Endothelial cell of umbilical vein (primary cell): ENCODE data around the gene KATNB1. TPM values are rescaled to one million over a fixed set of nuclear protein-coding genes. Genes with fewer than 3 reads are reported as not detected.

Source experiments
- BruUV-seq: library from RNA; stranded (reverse); fragments of 400-500 nt; replicated peaks from 2 replicates; lab custom pipeline; 2021; lab: Mats Ljungman, UMichigan
- CTCF ChIA-PET: fragments of 300-600, 350-600 bp; sonication (Branson Sonifier 250); formaldehyde crosslinking; loops from one replicate; lab custom pipeline; 2021; ENCODE audit warnings: antibody characterized with exemption, inconsistent platforms; lab: Charles Lee
- POLR2A ChIA-PET: fragments of 300-600, 350-600 bp; sonication (Branson Sonifier 250); formaldehyde crosslinking; loops from one replicate; lab custom pipeline; 2021; ENCODE audit warnings: antibody characterized with exemption, inconsistent platforms; lab: Charles Lee
- DNase-seq: peaks from one replicate; pipeline ENCODE4 v3.0.0-alpha.2; 2011; ENCODE audit warnings: low read depth, low spot score
- FAIRE-seq: peaks from 2 replicates; lab custom pipeline; 2011; peaks lifted over from hg19 to GRCh38; lab: Jason Lieb, UNC
- H2AFZ ChIP-seq: 2 replicates; pipeline ENCODE4 v1.6.0; 2012; ENCODE audit warnings: low read depth, low read length, control low read depth, inconsistent platforms
- H3K27ac ChIP-seq: 2 replicates; pipeline ENCODE4 v1.5.1; 2011; ENCODE audit warnings: low read depth, mild to moderate bottlenecking, control low read depth, low read length, moderate library complexity; ENCODE audit not compliant: insufficient read depth
- H3K27me3 ChIP-seq, 2 experiments: 2 replicates each; pipeline versions ENCODE4 v1.6.0 to v1.6.1; 2011; ENCODE audit warnings: low read length in 2 of 2, mixed read lengths in 1 of 2; ENCODE audit not compliant: control insufficient read depth in 2 of 2, insufficient read depth in 2 of 2
- H3K36me3 ChIP-seq, 2 experiments: 2 replicates in 1 of 2; 3 replicates in 1 of 2; pipeline ENCODE4 v1.5.1; 2011; ENCODE audit warnings: low read length in 2 of 2, mild to moderate bottlenecking in 1 of 2, moderate library complexity in 1 of 2; ENCODE audit not compliant: control insufficient read depth in 2 of 2, insufficient read depth in 2 of 2; ENCODE audit errors: extremely low read depth in 1 of 2
- H3K4me1 ChIP-seq: 3 replicates; pipeline ENCODE4 v1.5.1; 2011; ENCODE audit warnings: mild to moderate bottlenecking, low read length; ENCODE audit not compliant: control insufficient read depth, insufficient read depth; ENCODE audit errors: extremely low read depth
- H3K4me2 ChIP-seq: 2 replicates; pipeline ENCODE4 v1.6.1; 2011; ENCODE audit warnings: low read length, control low read depth, mixed read lengths; ENCODE audit not compliant: insufficient read depth
- H3K4me3 ChIP-seq, 3 experiments: fragments of 200-600 bp in 1 of 3; sonication (generic), shearing (Covaris generic) in 1 of 3; replicated peaks in 1 of 3; 2 replicates each; pipeline ENCODE4 v1.5.1; 2011 to 2016; ENCODE audit warnings: control low read depth in 3 of 3, low read length in 3 of 3, mild to moderate bottlenecking in 2 of 3, inconsistent platforms in 1 of 3, low read depth in 1 of 3, moderate library complexity in 1 of 3; ENCODE audit not compliant: insufficient read depth in 1 of 3
- H3K79me2 ChIP-seq: 2 replicates; pipeline ENCODE4 v1.6.0; 2012; ENCODE audit warnings: low read length, inconsistent platforms; ENCODE audit not compliant: control insufficient read depth, insufficient read depth
- H3K9ac ChIP-seq: replicated peaks from 2 replicates; pipeline ENCODE3; 2011; ENCODE audit warnings: low read length, control low read depth; ENCODE audit not compliant: insufficient read depth; ENCODE audit errors: extremely low read depth
- H3K9me1 ChIP-seq: replicated peaks from 3 replicates; pipeline ENCODE4 v1.6.0; 2011; ENCODE audit warnings: mild to moderate bottlenecking, low read length; ENCODE audit not compliant: control insufficient read depth, insufficient read depth; ENCODE audit errors: extremely low read depth
- H3K9me3 ChIP-seq: replicated peaks from 2 replicates; pipeline ENCODE4 v1.5.1; 2012; ENCODE audit warnings: low read length, inconsistent platforms; ENCODE audit not compliant: control insufficient read depth, insufficient read depth
- H4K20me1 ChIP-seq: replicated peaks from 2 replicates; pipeline ENCODE3; 2011; ENCODE audit warnings: mild to moderate bottlenecking, low read length; ENCODE audit not compliant: control insufficient read depth, insufficient read depth; ENCODE audit errors: extremely low read depth
- EZH2 ChIP-seq: IDR thresholded peaks from 2 replicates; pipeline ENCODE4 v1.6.1; 2012; ENCODE audit warnings: borderline replicate concordance, low read depth, mild to moderate bottlenecking, moderate library complexity, low read length, inconsistent platforms; ENCODE audit not compliant: severe bottlenecking
- FOS ChIP-seq: IDR thresholded peaks from 2 replicates; pipeline ENCODE4 v1.6.1; 2011; ENCODE audit warnings: mild to moderate bottlenecking, low read length, moderate library complexity, borderline replicate concordance; ENCODE audit not compliant: insufficient read depth
- GATA2 ChIP-seq: IDR thresholded peaks from 2 replicates; pipeline ENCODE4 v1.7.0; 2011; ENCODE audit warnings: low read depth, mild to moderate bottlenecking, moderate library complexity, mixed read lengths, low read length; ENCODE audit not compliant: insufficient read length, insufficient read depth
- JUN ChIP-seq: IDR thresholded peaks from 2 replicates; pipeline ENCODE4 v1.6.1; 2011; ENCODE audit warnings: borderline replicate concordance, low read depth; ENCODE audit not compliant: insufficient read length, insufficient read depth
- MAX ChIP-seq: IDR thresholded peaks from 2 replicates; pipeline ENCODE4 v1.6.1; 2011; ENCODE audit not compliant: insufficient read depth, insufficient read length
- MYC ChIP-seq: IDR thresholded peaks from one replicate; pipeline ENCODE4 v1.6.1; 2011; ENCODE audit warnings: mild to moderate bottlenecking, low read depth, low read length
- POLR2A ChIP-seq: IDR thresholded peaks from 2 replicates; pipeline ENCODE4 v1.6.1; 2012; ENCODE audit warnings: low read depth, mild to moderate bottlenecking, control low read depth, low read length
- POLR2AphosphoS5 ChIP-seq: IDR thresholded peaks from 2 replicates; pipeline ENCODE4 v1.6.1; 2012; ENCODE audit warnings: low read depth, mild to moderate bottlenecking, control low read depth, low read length, moderate library complexity; ENCODE audit not compliant: insufficient read depth
- dilution Hi-C: fragments of 300-500 bp; cut with MboI; formaldehyde crosslinking; loops from one replicate; pipeline ENCODE4 v1.15.0; 2019; ENCODE audit warnings: low sequenced_read_pairs; ENCODE audit not compliant: extremely low pct_ligation_motif_present
- intact Hi-C: fragments of 100-400 bp; cut with micrococcal nuclease; formaldehyde crosslinking; loops from one replicate; pipeline ENCODE4 v1.10.0; 2022
- polyA plus RNA-seq, 4 experiments: library from polyadenylated mRNA; depleted of rRNA in 3 of 4; stranded (reverse) in 3 of 4; unstranded in 1 of 4; fragments of >200 nt; gene quantifications; 2 replicates each; pipeline versions ENCODE4 v1.2.1 to v1.2.3, GENCODE V29; 2011 to 2012; ENCODE audit warnings: missing spikeins in 1 of 4
- total RNA-seq: library from RNA; stranded (reverse); gene quantifications from 2 replicates; pipeline ENCODE4 v1.2.3, GENCODE V29; 2021
- TF ChIP-seq, protein P1 (sequence below), 2 donors: IDR thresholded peaks; 1 replicate in 1 of 2; 2 replicates in 1 of 2; pipeline ENCODE4 v1.5.1; 2011; ENCODE audit warnings: low read length in 2 of 2, mild to moderate bottlenecking in 2 of 2, moderate library complexity in 2 of 2, control low read depth in 1 of 2, inconsistent platforms in 1 of 2, low read depth in 1 of 2; ENCODE audit not compliant: insufficient read depth in 1 of 2; ENCODE audit errors: extremely low read depth in 1 of 2

KATNB1 gene
- total and polyA plus RNA-seq, 2 donors (not counting 3 experiments of a cell fraction or from before 2014, with no cell fraction given), result 25.9 to 35.9 TPM

GRCh38 chr16:57797216-57797525, 61.6 kb downstream of the KATNB1 start:
- H3K9me3 ChIP-seq, result no peaks in the 10 kb centered on the region
- peaks cover 25% of the 10 kb centered on the region for H3K4me1 ChIP-seq
- H3K4me2 ChIP-seq, result no peak overlapping the region
- no peak overlapping the region for H3K9ac ChIP-seq
- no peak overlapping the region for H2AFZ ChIP-seq
- TF ChIP-seq MAX, result no peak
- TF ChIP-seq GATA2, result no peak
- TF ChIP-seq MYC, result no peak
- no peak for TF ChIP-seq POLR2A
- TF ChIP-seq, protein P1, sequence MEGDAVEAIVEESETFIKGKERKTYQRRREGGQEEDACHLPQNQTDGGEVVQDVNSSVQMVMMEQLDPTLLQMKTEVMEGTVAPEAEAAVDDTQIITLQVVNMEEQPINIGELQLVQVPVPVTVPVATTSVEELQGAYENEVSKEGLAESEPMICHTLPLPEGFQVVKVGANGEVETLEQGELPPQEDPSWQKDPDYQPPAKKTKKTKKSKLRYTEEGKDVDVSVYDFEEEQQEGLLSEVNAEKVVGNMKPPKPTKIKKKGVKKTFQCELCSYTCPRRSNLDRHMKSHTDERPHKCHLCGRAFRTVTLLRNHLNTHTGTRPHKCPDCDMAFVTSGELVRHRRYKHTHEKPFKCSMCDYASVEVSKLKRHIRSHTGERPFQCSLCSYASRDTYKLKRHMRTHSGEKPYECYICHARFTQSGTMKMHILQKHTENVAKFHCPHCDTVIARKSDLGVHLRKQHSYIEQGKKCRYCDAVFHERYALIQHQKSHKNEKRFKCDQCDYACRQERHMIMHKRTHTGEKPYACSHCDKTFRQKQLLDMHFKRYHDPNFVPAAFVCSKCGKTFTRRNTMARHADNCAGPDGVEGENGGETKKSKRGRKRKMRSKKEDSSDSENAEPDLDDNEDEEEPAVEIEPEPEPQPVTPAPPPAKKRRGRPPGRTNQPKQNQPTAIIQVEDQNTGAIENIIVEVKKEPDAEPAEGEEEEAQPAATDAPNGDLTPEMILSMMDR (IDR thresholded peaks at IDR 0.05; ENCODE audit: extremely low read depth in 1 of 2, insufficient read depth in 1 of 2, low read depth in 1 of 2, low read length in 2 of 2), result no peak
- no peak for TF ChIP-seq POLR2AphosphoS5
- no peak for TF ChIP-seq EZH2
- no peak for TF ChIP-seq JUN
- TF ChIP-seq FOS, result no peak
- CTCF ChIA-PET, result interaction anchor here (1.4 to 1.7 kb wide), 2 partner anchors 66 to 103 kb away, joined by 4 to 6 read pairs; no protein-coding TSS in a partner anchor
- H3K79me2 ChIP-seq, result peaks cover 14% of the 10 kb centered on the region
- H3K36me3 ChIP-seq, result peaks cover 4 to 11% of the 10 kb centered on the region in 2 experiments
- POLR2A ChIA-PET, result no interaction called here
- no peaks in the 10 kb centered on the region for H3K9me1 ChIP-seq
- DNase-seq (no peak), FAIRE-seq (no peak)
- dilution Hi-C loops, result no loop called here
- H3K27me3 ChIP-seq, result no peaks in the 10 kb centered on the region
- H3K4me3 ChIP-seq, result no peak overlapping the region
- H3K27ac ChIP-seq, result no peak overlapping the region
- no TSS peak for BruUV-seq
- intact Hi-C loops, result no loop called here
- H4K20me1 ChIP-seq, result no peaks in the 10 kb centered on the region
